Stimulated activated CD8-positive, alpha-beta memory T cell treated with anti-CD3 and anti-CD28 coated beads, Interleukin-15, amount 100 ng/mL, for 4 hours (primary cell): Measurements from ENCODE around the gene CCDC33.

Source experiments
- DNase-seq, 2 donors: peaks; one replicate each; pipeline ENCODE4 v3.0.0-alpha.2; 2020; ENCODE audit warnings: low read depth in 2 of 2

CCDC33 gene

DNA sequence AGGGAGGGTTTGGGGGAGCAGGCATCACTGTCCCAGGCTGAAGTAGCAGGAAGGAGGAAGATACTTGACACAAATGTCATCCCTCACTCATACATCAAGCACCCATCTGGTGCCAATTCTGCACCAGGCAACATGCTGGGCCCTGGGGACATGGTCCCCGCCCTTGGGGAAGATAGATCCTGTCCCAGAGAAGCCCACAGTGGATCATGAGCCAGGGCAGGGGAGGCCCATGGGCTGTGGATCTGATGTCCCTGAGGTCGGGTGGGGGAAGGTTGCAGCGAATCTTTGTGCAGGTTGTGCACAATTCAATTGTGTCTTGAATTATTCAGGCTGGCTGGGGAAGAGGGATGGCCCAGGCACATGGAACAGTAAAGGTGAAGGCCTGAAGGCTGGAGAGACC, 6.4 kb upstream of the CCDC33 start:
- DNase-seq = no peak

DNA sequence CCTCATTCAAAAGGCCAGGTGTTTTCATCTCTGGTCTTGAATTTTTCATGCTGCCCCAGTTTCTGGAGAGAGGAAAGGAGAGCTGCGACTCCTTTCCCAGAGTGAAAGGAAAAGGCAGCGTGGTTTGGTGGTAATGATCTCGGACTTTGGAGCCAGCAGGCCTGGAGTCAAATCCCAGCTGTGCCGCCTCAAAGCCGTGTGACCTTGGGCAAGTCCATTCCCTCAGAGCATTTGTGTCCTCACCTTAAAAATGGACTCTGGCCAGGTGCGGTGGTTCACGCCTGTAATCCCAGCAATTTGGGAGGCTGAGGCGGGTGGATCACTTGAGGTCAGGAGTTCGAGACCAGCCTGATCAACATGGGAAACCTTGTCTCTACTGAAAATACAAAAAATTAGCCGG, 4.7 kb upstream of the CCDC33 start:
- no peak for DNase-seq

DNA sequence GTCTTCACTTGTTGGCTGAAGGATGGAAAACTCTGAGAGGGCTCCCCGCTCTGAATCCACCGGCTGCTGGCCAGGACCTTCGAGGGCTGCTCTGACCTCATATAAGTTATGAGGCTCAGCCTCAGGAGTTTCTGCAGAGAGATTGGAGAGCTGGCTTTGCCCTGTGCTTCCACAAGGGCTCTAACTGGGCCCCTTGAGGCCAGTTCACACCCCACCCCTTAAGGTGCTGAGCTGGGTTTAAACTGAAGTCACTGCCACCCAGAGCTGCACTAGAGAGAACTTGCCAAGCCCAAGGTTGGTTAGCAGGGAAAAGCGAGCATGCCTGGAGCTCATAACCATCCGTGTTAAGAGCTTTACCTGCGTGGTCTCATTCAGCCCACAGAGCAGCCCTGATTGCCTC, 2.8 kb upstream of the CCDC33 start:
- no peak for DNase-seq

DNA sequence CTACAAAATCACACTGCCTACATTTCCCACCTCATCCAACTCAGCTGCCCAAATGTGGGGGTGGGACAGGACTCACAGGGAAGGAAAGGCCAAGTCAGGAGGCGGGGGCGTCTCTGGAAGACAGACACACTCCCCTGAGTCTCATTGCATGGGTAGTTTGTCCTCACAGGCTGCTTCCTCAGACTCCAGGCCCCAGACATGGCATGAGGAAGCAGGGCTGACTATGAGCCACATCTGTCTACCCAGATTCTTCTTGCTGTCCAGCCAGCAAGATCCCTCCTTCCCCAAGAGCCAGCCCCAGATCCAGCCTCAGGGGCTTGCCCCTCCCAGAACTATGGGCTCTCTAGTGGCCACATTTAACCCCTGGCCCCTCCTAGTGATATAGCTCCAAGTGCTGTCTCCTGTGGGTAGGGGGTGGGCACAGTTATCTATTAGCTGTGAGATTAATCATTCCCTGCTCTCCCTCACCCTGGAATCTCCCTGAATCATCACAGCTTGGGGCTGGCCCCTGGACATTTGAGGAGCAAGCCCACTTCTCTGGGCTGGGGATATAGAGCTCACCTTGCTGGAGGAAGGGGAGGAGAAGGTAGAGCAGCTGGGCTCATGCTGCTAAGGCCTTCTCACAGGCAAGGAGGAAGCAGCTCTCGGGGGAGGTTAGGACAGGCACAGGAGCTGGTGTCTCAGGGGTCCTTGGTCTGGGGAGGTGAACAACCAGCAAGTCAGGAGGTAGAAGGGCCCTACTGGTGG, 2.1 kb upstream of the CCDC33 start:
- DNase-seq = no peak

DNA sequence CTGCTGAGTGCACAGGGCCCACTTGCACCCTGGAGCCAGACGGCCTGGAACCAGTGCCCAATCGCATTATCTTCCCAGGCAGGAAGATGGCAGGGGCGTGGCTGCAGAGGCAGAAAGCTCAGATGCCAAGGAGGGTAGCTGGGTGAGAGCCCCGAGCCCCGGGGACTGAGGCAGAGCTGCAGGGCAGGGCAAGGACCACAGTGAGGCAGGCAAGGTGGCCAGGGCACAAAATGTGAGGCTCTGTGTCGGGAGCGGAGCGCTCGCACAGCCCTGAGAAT, 1.6 kb upstream of the CCDC33 start:
- DNase-seq = no peak

DNA sequence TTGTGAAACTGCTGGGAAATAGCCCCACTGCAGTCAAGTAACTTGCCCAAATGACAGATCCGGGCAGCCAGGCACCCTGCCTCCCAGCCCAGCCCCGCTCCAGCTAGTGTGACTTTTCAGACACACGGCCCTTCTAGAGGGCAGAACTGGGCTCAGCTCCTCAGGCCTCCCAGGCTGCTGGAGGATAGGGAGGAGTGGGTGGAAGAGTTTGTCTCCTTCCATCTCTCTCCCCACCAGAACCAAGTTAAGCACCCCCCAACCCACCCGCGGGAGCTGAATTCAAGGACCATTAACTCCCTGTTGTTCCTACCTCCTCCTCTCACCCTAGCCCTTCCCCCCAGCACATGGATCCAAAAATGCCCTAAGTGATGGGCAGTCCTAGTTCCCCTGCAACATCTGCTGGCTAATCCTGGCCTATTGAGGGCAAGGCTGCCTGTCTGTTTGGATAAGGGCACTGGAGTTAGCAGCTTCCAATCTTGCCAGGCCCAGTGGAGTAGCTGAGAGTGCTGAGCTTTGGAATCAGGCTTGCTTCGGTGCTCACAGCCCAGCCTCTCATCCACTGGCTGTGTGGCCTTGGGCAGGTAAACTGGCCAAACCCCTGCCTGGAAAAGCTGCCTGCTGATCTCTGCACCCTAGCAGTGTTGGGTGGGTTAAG, 3.1 kb downstream of the CCDC33 start:
- DNase-seq = no peak

DNA sequence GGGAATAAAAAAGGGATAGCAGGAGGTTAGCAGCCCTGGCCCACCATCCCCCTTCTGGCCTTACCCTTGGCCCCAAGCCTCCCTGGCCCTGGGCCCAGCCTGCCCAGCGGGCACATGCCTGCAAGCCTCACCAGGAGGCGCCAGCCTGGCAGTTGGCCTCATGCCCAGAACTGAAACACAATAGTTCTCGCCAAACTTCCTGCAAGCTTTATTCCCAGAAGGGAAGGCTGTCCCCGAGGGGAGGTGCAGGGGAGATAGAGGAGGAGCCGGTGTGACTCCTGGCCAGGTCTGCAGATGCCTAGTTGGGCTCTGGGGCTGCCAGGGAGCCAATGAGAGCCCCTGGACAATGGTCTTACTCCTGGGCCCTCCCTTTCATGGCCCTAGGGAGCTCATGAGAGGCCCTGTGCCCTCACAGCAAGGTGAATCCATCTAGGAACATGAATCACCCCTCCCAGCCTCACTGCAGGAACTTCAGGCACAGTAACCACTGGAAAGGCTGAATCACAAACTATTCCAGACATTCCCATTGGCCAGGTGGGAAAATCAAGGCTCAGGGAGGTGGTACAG, 4.0 kb downstream of the CCDC33 start:
- no peak for DNase-seq

DNA sequence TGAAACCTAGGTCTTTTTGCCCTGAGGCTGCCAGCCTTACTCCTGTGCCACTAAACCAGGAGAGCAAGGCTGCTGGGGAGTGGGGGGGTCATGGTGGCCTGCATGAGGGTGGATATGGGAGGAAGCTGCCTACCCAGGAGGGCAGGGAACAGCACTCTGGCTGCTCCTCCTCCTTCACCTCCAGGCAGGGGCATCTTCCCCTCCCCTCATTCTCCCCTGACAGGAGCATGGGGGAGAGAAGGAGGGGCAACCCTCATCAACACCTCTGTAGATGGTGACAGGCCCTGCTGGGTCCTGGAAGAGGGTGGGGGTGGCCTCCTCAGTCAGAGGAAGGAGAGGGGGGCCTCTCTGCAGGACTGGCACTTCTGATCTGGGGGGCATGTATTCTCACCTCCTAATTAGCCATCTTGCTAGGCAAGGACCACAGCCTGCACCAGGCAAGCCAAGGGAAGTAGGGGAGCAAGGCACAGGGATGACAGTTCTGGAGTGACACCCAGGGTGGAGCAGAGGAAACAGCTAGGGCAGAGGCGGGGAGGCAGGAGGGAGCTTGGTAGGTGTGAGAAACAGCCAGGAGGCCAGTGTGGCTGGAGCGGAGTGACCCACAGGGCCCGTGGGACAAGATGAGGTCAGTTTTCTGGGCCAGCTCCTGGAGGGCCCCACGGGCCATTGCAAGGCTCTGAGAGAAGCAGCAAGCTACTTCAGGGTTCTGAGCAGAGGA, 4.9 kb downstream of the CCDC33 start:
- no peak for DNase-seq

DNA sequence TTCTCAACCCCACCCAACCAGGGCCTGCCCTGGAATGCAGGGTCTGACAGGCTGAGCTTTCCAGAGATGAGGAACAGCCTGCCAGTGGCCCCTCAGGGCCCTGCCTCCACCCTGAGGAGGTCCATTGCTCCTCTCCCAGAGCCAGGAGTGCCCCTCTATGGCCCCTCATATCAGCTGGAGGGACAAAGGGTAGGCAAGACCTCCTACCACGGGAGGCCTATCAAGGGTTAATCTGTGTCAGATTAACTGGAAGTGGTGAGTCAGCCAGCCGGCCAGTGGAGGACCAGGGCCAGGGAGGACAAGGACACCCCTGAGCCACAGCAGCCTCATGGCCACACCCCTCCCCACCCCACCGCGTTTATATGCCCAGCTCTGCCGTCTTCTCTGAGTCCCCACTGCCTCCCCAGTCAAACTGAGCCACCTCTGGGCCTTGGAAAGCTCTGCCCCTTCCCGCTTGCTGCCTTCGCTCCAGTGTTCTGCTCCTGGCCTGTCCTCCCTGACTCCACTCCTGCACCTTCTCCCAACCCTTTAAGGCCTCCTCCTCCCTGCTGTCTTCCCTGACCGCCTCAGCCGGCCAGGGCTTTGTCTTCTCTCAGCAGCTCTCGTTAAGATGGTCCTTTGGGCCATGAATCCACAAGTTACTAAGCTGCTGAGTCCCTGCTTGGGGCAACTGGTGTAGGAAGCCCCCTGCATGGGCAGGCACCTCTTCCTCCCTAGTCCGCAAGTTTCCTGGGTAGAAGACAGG, 6.5 kb downstream of the CCDC33 start:
- no peak for DNase-seq

DNA sequence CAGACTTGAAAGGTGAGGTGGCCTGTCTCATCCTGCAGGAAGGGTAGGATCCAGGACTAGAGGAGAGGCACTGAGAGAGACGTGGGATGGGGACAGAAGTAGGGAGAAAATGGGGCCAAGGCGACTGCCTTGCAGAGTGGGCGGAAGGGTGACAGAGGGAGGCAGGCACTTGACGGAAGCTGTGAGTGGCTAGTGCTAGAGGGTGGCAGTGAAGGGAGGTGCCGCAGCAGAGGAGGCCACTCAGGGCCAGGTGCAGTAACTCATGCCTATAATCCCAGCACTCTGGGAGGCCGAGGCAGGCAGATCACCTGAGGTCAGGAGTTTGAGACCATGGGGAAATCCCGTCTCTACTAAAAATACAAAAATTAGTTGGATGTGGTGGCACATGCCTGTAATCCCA, 7.3 kb downstream of the CCDC33 start:
- DNase-seq = no peak

DNA sequence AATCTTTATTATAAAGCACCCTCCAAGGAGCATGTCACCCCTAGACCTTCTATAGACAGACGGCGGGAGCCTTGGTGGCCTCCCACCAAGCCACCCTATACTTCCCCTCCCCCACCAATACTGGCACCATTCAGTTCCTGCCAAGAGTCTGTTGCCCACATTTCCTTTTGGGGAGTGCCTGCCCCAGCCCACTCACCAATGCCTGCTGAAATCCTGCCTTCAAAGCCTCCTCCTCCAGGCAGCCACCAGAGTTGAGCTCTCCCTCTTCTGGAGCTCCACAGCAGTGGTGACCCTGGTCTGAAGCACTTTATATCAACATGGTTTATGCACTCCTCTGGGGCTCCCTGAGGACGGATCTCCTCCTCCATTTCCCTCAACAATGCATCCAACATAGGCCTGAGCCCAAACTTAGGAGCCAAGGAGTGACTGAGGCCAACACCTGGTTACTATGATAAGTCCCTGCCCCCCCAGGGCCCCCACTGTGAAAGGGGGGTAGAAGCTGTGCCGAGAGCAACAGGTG, 8.8 kb downstream of the CCDC33 start:
- no peak for DNase-seq

DNA sequence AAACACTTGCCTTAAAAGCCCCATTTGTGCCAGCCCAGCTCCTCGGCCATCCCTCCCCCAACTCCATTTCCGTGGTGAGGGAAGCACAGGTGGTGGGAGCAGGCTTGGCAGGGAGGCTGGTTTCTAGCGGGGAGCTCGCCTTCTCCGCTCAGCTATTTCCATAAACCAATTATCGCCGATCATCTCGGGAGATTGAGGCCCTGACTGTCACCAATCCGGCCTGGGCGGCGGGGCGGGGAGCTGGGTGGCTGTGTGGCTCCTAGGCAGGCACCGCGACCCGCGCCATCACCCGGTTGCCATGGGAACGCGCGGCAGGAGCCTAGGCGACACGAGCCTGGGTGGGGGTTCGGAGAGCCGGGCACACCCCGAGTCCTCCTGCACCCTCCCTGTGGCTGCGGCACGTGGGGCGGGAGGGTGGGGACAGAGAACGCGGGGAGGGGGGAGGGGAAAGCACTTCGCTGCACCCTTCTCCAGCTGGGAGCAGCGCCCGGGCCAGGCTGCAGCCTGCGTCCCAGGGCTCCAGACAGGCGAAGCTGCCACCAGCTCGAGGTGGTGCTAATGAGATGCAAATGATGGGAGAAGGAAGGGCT, 9.3 kb downstream of the CCDC33 start:
- DNase-seq = no peak

DNA sequence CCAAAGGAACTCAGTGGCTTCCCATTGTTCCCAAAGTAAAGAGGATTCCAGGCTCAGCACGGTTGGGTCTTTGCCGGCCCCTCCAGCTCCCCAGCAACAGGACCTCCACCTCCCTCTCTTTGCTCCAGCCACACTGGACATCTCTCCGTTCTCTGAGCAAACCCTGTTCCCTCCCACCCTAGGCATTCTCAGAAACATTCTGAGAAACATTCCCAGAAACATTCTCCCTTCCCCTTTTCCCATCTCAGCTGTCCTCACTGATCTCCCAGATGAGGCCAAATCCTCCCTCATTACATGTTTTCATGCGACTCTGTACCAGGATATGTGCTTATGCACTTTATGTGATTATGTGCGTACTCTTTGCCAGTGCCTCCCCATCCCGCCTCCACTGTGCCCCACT, 14.1 kb downstream of the CCDC33 start:
- DNase-seq = no peak

DNA sequence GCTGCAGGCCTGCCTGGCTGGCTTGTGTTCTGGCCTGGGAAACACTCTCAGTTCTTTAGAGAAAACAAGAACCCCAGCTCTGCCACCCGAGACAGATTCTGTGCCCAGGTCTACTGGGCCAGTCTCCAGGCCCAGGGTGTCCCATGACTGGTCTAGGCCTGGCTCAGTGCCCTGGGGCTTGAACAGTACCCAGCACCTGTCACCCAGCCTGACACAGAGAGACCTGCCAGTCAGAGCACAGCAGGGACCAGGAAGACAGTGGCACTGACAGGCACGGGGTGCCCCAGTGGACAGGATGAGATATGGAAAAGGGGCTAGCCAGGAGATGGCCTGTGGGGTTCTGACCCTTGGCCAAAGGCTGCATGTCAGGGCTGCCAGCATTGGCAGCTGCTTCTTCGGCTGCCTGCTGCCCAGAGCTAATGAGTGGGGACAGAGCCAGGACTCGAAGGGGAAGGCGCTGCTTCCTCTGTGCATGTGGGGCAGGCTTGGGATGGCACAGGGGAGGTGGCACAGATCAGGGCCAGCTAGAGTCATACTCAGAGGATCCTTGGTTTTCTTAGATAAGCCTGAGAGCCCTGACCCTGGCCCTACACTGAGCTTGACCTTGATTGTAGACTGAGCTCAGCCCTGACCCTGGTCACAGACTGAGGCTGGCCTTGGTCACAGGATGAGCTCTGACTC, 15.1 kb downstream of the CCDC33 start:
- no peak for DNase-seq

DNA sequence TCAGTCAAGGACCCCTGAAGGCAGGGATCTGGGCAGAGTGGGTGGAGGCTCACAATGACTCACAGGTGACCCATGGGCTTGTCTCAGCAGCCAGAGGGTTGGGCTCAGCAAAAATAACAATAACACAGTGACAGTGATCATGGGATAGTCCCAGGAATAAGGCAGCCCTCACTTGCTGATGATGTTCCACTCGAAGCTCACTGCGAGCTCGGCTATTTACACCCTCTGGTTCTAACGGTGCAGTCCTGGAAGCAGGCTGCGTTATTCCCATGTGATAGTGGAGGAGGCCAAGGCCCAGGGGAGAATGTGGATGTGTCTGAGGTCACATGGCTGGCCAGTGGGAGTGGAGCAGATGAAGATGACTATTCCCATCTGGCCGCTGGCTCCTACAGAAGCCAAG, 16.2 kb downstream of the CCDC33 start:
- DNase-seq = no peak

DNA sequence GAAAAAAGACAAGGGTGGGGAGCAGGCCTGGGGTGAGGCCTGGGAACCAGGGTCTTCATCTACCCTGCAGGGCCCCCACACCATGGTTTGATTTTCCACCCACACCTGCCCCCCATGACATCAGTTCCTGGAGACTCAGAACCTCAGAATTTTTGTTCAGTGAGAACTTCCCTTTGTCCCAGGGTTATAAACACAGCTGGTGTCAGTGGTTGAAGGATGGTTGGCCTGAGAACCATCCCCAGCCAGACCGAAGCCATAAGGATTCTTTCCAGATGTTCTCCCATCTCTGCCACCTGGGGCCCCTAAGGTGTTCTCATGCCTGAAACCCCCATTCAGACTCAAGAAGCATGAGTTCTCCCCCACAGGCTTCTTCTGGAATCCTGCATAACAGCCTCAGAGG, 16.6 kb downstream of the CCDC33 start:
- no peak for DNase-seq

DNA sequence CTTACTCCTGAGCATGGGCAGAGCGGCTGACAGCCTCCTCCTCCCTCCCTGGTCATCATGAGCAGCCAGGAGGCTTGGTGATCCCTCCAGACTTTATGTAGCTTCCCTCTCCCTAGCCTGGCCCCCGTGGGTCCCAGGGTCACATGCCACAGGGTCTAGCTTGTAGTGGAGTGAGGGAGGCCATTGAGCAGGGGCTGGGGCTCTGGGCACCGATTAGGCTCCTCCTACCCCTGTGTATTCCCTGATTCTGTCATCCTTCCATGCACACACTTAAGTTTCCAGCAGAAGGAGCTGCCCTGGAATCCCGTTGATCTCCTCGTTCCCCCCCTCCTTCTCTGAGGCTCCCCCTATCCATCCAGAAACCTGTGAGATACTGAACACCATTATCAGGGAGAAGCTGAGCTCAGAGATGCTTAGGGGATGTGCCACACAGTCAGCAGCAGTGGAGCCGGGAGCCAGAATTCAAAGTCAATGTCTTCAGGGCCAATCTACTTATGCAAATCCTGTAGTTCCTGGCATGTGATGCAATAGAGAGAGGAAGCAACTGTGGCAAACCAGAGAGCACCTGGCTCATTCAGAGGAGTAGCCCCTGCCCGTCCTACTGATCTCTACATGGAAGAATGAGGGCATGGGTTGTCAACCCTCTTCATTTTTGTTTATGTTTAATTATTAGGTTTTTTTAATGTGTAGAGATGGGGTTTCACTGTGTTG, 17.2 kb downstream of the CCDC33 start:
- DNase-seq = no peak

DNA sequence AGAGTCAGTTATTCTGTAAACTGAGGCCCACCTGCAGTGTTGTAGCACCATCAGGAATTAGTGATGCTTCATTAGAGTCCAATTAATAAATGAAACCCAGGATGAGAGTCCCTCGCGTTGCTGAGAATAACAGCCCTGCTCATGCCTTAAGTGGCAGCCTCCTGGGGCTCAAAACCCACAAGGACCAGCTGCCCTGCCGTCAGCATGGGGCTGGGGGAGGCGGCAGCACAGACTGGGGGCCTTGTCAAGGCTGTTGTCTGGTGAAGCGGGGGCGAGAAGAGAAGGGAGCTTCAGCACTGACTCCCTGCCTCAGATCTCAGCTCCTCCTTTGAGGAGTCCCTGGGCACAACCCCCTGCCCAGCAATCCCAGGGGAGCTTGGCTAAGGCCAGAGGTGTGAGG, 21.0 kb downstream of the CCDC33 start:
- no peak for DNase-seq

DNA sequence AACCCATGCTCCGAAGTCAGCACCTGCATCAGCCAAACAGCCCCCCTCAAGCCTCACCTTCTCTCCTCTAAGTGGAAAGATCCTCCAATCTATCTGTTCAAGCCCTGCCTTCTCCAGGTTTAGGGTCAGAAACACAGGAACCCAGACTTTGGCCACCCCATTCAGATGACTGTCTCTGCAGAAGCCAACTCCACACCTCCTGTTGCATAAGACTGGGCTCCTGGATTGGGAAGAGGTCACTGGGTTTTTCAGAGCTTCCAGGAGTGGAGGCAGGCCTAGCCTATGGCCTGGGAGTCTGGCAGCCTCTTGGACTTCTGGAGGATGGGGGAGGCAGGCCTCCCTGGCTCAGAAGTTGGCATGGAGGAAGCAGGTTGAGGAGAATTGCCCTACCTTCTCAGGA, 21.5 kb downstream of the CCDC33 start:
- DNase-seq = no peak
